GM12878 (cell line): ENCODE measurements around the gene TOX2. TPM values are rescaled to one million over a fixed set of nuclear protein-coding genes. Genes with fewer than 3 reads are reported as not detected.

Experiments
- ATAC-seq: fragments of 200-7000 bp; cut with Tn5 transposase; 3 replicates; pipeline ENCODE4 v1.9.1; 2020; ENCODE audit warnings: mild to moderate bottlenecking, moderate library complexity
- BruUV-seq: library from RNA; stranded (reverse); fragments of 400-500 nt; replicated peaks from 2 replicates; lab custom pipeline; 2021; lab: Mats Ljungman, UMichigan
- CTCF ChIA-PET: fragments of 300-600 bp; sonication (Branson Sonifier 250); formaldehyde crosslinking; extraction: SDS; loops from one replicate; lab custom pipeline; 2021; ENCODE audit warnings: inconsistent platforms; lab: Yijun Ruan, JAX
- POLR2A ChIA-PET: fragments of 350-600 bp; formaldehyde crosslinking; extraction: SDS; loops from one replicate; lab custom pipeline; 2021; ENCODE audit warnings: inconsistent platforms; lab: Charles Lee
- RAD21 ChIA-PET: fragments of 300-600 bp; sonication (Branson Sonifier 250); formaldehyde crosslinking; loops from one replicate; lab custom pipeline; 2023; ENCODE audit warnings: antibody characterized with exemption; ENCODE audit not compliant: unreplicated experiment; lab: Charles Lee
- SMC1A ChIA-PET: fragments of 300-600 bp; sonication (Branson Sonifier 250); formaldehyde crosslinking; loops from one replicate; lab custom pipeline; 2023; ENCODE audit not compliant: unreplicated experiment, uncharacterized antibody; lab: Charles Lee
- DNase-seq: peaks from one replicate; pipeline ENCODE4 v3.0.0-alpha.2; 2011; ENCODE audit warnings: low read depth, low spot score
- FAIRE-seq: peaks from 3 replicates; lab custom pipeline; 2011; peaks lifted over from hg19 to GRCh38; lab: Jason Lieb, UNC
- H2AFZ ChIP-seq: 2 replicates; pipeline ENCODE4 v1.6.0; 2011; ENCODE audit warnings: low read depth, low read length, control low read depth; ENCODE audit not compliant: control insufficient read depth
- H3K27ac ChIP-seq: 2 replicates; pipeline ENCODE4 v1.5.1; 2011; ENCODE audit warnings: control low read depth; ENCODE audit not compliant: control insufficient read depth, insufficient read depth
- H3K27me3 ChIP-seq, 2 experiments: replicated peaks in 1 of 2; 2 replicates each; pipeline versions ENCODE4 v1.6.0 to v1.6.1; 2011; ENCODE audit warnings: low read length in 1 of 2; ENCODE audit not compliant: control insufficient read depth in 2 of 2, insufficient read depth in 2 of 2
- H3K36me3 ChIP-seq, 2 experiments: 2 replicates each; pipeline ENCODE4 v1.5.1; 2011; ENCODE audit warnings: low read length in 1 of 2; ENCODE audit not compliant: control insufficient read depth in 2 of 2, insufficient read depth in 2 of 2
- H3K4me1 ChIP-seq: 2 replicates; pipeline ENCODE4 v1.6.1; 2011; ENCODE audit warnings: mild to moderate bottlenecking, low read length, moderate library complexity, mixed read lengths; ENCODE audit not compliant: control insufficient read depth, insufficient read depth
- H3K4me2 ChIP-seq: 2 replicates; pipeline ENCODE4 v1.6.0; 2011; ENCODE audit warnings: control low read depth; ENCODE audit not compliant: control insufficient read depth, insufficient read depth
- H3K4me3 ChIP-seq: fragments of 200-600 bp; sonication (generic); 2 replicates; pipeline ENCODE4 v1.5.1; 2016
- H3K79me2 ChIP-seq: 2 replicates; pipeline ENCODE4 v1.6.0; 2011; ENCODE audit warnings: low read length; ENCODE audit not compliant: control insufficient read depth, insufficient read depth
- H3K9ac ChIP-seq: 2 replicates; pipeline ENCODE4 v1.8.0; 2011; ENCODE audit warnings: low read length, control low read depth, mixed read lengths; ENCODE audit not compliant: control insufficient read depth, insufficient read depth
- H3K9me3 ChIP-seq: replicated peaks from 3 replicates; pipeline ENCODE4 v1.5.1; 2011; ENCODE audit warnings: mild to moderate bottlenecking, low read length; ENCODE audit not compliant: control insufficient read depth, insufficient read depth
- H4K20me1 ChIP-seq: 2 replicates; pipeline ENCODE4 v1.6.0; 2011; ENCODE audit not compliant: control insufficient read depth, insufficient read depth
- BCLAF1 ChIP-seq: fragments of 450-650 bp; IDR thresholded peaks from 2 replicates; pipeline ENCODE4 v1.6.1; 2017; ENCODE audit warnings: antibody characterized with exemption, mild to moderate bottlenecking, moderate library complexity
- CHD2 ChIP-seq: IDR thresholded peaks from 2 replicates; pipeline ENCODE4 v1.6.1; 2011; ENCODE audit warnings: low read depth, low read length, improper control_type of control experiment, borderline replicate concordance
- EED ChIP-seq: sonication (generic); IDR thresholded peaks from 2 replicates; pipeline ENCODE4 v1.6.1; 2016; ENCODE audit warnings: antibody characterized with exemption, low read depth
- EP300 ChIP-seq, 2 experiments: fragments of 150-350 bp in 1 of 2; IDR thresholded peaks; 2 replicates each; pipeline ENCODE4 v1.6.1; 2011 to 2012; ENCODE audit warnings: low read depth in 2 of 2, low read length in 2 of 2, borderline replicate concordance in 1 of 2, improper control_type of control experiment in 1 of 2, inconsistent platforms in 1 of 2; ENCODE audit not compliant: control insufficient read depth in 1 of 2
- ESRRA ChIP-seq: IDR thresholded peaks from 2 replicates; pipeline ENCODE4 v1.6.1; 2012; ENCODE audit warnings: mild to moderate bottlenecking, low read length, improper control_type of control experiment
- IRF3 ChIP-seq: fragments of 450-650 bp; IDR thresholded peaks from 2 replicates; pipeline ENCODE4 v1.6.1; 2014; ENCODE audit warnings: mild to moderate bottlenecking
- KDM1A ChIP-seq: fragments of 200-600 bp; sonication (generic); IDR thresholded peaks from 2 replicates; pipeline ENCODE4 v1.6.1; 2016; ENCODE audit warnings: borderline replicate concordance
- MYB ChIP-seq: fragments of 150-350 bp; IDR thresholded peaks from 2 replicates; pipeline ENCODE4 v1.6.1; 2014; ENCODE audit warnings: mild to moderate bottlenecking, low read depth, low read length, borderline replicate concordance
- SUPT20H ChIP-seq: IDR thresholded peaks from 2 replicates; pipeline ENCODE4 v1.6.1; 2011; ENCODE audit warnings: low read depth, mild to moderate bottlenecking, low read length, moderate library complexity, borderline replicate concordance; ENCODE audit not compliant: control insufficient read depth
- TCF12 ChIP-seq: IDR thresholded peaks from 2 replicates; pipeline ENCODE4 v1.6.1; 2011; ENCODE audit warnings: low read depth, mild to moderate bottlenecking, low read length
- WRNIP1 ChIP-seq: IDR thresholded peaks from 2 replicates; pipeline ENCODE4 v1.6.1; 2011; ENCODE audit warnings: low read depth, low read length, improper control_type of control experiment, borderline replicate concordance
- ZNF217 ChIP-seq: fragments of 450-650 bp; IDR thresholded peaks from 2 replicates; pipeline ENCODE4 v1.6.1; 2017; ENCODE audit warnings: antibody characterized with exemption, mild to moderate bottlenecking
- WGBS: methylation state at CpG from one replicate; pipeline ENCODE4 v1.1.6; 2016; ENCODE audit warnings: low lambda C conversion rate; ENCODE audit not compliant: insufficient replicate concordance, insufficient coverage; ENCODE audit errors: missing lambda C conversion rate; 5-methylcytosine and 5-hydroxymethylcytosine counted together
- in situ Hi-C: fragments of 300-500 bp; cut with MboI; formaldehyde crosslinking; loops from 9 replicates; pipeline ENCODE4 v1.14.3; 2018; ENCODE audit warnings: mixed read lengths
- intact Hi-C: fragments of 100-400 bp; cut with micrococcal nuclease; formaldehyde crosslinking; loops from one replicate; pipeline ENCODE4 v1.14.2; 2022; ENCODE audit not compliant: unreplicated experiment
- polyA plus RNA-seq, 11 experiments: library from polyadenylated mRNA; depleted of rRNA in 4 of 11; unstranded in 6 of 11; stranded (reverse) in 5 of 11; fragments of >200 nt; fragmentation: Nextera tagmentation in 4 of 11; fragmentation: Illumina TruSeq in 1 of 11; extraction: Ambion mirVana in 4 of 11; extraction: Trizol in 1 of 11; gene quantifications; 1 replicate in 1 of 11; 2 replicates in 10 of 11; pipeline versions ENCODE4 v1.2.1 to v1.2.3, GENCODE V29; 2011 to 2016; ENCODE audit warnings: inconsistent platforms in 2 of 11, missing spikeins in 2 of 11, low read depth in 1 of 11
- total RNA-seq, 4 experiments: library from RNA; depleted of rRNA in 3 of 4; stranded (reverse); fragments of >200 nt in 3 of 4; fragmentation: Illumina TruSeq in 1 of 4; extraction: Trizol in 1 of 4; gene quantifications; 2 replicates each; pipeline versions ENCODE4 v1.2.1 to v1.2.3, GENCODE V29; 2013 to 2021

Gene TOX2
- total and polyA plus RNA-seq, 10 of the 15 experiments (the other 5 are each of a cell fraction or from before 2014, with no cell fraction given), result 2.6 to 40.5 (median 7.9) TPM

- DNase-seq (no peak), ATAC-seq (no peak), FAIRE-seq (no peak)
- ChIA-PET CTCF (interaction anchor here (1.4 to 2.6 kb wide), 5 partner anchors 13 to 235 kb away, joined by 3 to 6 read pairs (median 5); no protein-coding TSS in a partner anchor), POLR2A (interaction anchor here (1.5 to 1.7 kb wide), 2 partner anchors 9 to 16 kb away, joined by 3 to 6 read pairs; no protein-coding TSS in a partner anchor), RAD21 (interaction anchor here (0.9 to 1.6 kb wide), 5 partner anchors 30 to 236 kb away, joined by 3 to 7 read pairs (median 3); no protein-coding TSS in a partner anchor), SMC1A (interaction anchor here (0.7 to 5.1 kb wide), 6 partner anchors 10 to 134 kb away, joined by 3 to 32 read pairs (median 3); no protein-coding TSS in a partner anchor)
- in situ Hi-C loops (no loop called here), intact Hi-C loops (no loop called here)
- Histone ChIP-seq H3K4me3 (no peak overlapping the region), H3K27ac (no peak overlapping the region), H2AFZ (no peak overlapping the region), H3K27me3 (no peaks in the 10 kb centered on the region), H3K79me2 (no peaks in the 10 kb centered on the region), H3K36me3 (no peaks in the 10 kb centered on the region), H3K9ac (no peak overlapping the region), H3K4me1 (peaks cover 4% of the 10 kb centered on the region), H3K4me2 (no peak overlapping the region), H3K9me3 (no peaks in the 10 kb centered on the region; the same call in 2 of the 3 replicates), H4K20me1 (no peaks in the 10 kb centered on the region)
- WGBS, result 81% methylated on average over 3 of the region's 3 CpGs
- TF ChIP-seq ESRRA (no peak), TCF12 (no peak), MYB (no peak), CHD2 (no peak), ZNF217 (no peak), SUPT20H (no peak), EED (no peak), WRNIP1 (no peak), IRF3 (no peak), BCLAF1 (no peak), KDM1A (no peak), EP300 (IDR thresholded peaks at IDR 0.05; ENCODE audit: borderline replicate concordance in 1 of 2, control insufficient read depth in 1 of 2, low read depth in 2 of 2, low read length in 2 of 2) (no peak)
- BruUV-seq, result no TSS peak
Observed at GRCh38 chr20:43985121-43985520, 70.5 kb downstream of the TOX2 start.
